Loucy (cell line): Measurements from ENCODE around the gene MAGEA2.
"Not testable (repeated sequence)": the region's sequence is repeated elsewhere in the genome, so short reads cannot be mapped to it uniquely, and the experiment has no call there.

ENCODE experiments used
- EZH2phosphoT487 ChIP-seq: fragments of 200-600 bp; IDR thresholded peaks from 2 replicates; pipeline ENCODE4 v1.6.1; 2018; ENCODE audit warnings: antibody characterized with exemption, mild to moderate bottlenecking, moderate library complexity, borderline replicate concordance
- TF ChIP-seq, protein P1 (sequence below): fragments of 200-600 bp; sonication (generic); conservative IDR thresholded peaks from 2 replicates; pipeline ENCODE4 v1.5.1; 2014; ENCODE audit warnings: mild to moderate bottlenecking, antibody characterized with exemption, low read length

DNA sequence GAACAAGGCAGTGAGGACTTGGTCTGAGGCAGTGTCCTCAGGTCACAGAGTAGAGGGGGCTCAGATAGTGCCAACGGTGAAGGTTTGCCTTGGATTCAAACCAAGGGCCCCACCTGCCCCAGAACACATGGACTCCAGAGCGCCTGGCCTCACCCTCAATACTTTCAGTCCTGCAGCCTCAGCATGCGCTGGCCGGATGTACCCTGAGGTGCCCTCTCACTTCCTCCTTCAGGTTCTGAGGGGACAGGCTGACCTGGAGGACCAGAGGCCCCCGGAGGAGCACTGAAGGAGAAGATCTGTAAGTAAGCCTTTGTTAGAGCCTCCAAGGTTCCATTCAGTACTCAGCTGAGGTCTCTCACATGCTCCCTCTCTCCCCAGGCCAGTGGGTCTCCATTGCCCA lies 53.3 kb downstream of the MAGEA2 start:
- TF ChIP-seq, protein P1, sequence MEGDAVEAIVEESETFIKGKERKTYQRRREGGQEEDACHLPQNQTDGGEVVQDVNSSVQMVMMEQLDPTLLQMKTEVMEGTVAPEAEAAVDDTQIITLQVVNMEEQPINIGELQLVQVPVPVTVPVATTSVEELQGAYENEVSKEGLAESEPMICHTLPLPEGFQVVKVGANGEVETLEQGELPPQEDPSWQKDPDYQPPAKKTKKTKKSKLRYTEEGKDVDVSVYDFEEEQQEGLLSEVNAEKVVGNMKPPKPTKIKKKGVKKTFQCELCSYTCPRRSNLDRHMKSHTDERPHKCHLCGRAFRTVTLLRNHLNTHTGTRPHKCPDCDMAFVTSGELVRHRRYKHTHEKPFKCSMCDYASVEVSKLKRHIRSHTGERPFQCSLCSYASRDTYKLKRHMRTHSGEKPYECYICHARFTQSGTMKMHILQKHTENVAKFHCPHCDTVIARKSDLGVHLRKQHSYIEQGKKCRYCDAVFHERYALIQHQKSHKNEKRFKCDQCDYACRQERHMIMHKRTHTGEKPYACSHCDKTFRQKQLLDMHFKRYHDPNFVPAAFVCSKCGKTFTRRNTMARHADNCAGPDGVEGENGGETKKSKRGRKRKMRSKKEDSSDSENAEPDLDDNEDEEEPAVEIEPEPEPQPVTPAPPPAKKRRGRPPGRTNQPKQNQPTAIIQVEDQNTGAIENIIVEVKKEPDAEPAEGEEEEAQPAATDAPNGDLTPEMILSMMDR, result not testable (repeated sequence)
- TF ChIP-seq EZH2phosphoT487, result not testable (repeated sequence)
